SK-N-SH (cell line): Measurements from ENCODE around the gene FHOD3. TPM values are rescaled to one million over a fixed set of nuclear protein-coding genes. Genes with fewer than 3 reads are reported as not detected.

Experiments used
- CTCF ChIA-PET: fragments of 300-600, 350-600 bp; formaldehyde crosslinking; extraction: SDS; loops from one replicate; lab custom pipeline; 2021; lab: Yijun Ruan, JAX
- POLR2A ChIA-PET: fragments of 350-600 bp; sonication (Branson Sonifier 250); formaldehyde crosslinking; extraction: SDS; loops from one replicate; lab custom pipeline; 2020; ENCODE audit warnings: antibody characterized with exemption, inconsistent platforms; lab: Yijun Ruan, JAX
- DNase-seq: peaks from one replicate; pipeline ENCODE4 v3.0.0; 2012
- H2AFZ ChIP-seq: fragments of 200-600 bp; sonication (generic); 2 replicates; pipeline ENCODE4 v1.8.1; 2016; ENCODE audit warnings: antibody characterized with exemption, mild to moderate bottlenecking, low read depth
- H3F3A ChIP-seq: fragments of 200-600 bp; sonication (generic); replicated peaks from 2 replicates; pipeline ENCODE3; 2016; ENCODE audit warnings: antibody characterized with exemption, mild to moderate bottlenecking; ENCODE audit not compliant: insufficient read depth
- H3K27ac ChIP-seq, 2 experiments: fragments of 200-500 bp in 1 of 2; fragments of 200-600 bp in 1 of 2; sonication (Bioruptor generic) in 1 of 2; sonication (generic), shearing (Covaris generic) in 1 of 2; 2 replicates each; pipeline versions ENCODE4 v1.5.1 to v1.6.1; 2014 to 2016; ENCODE audit warnings: low read depth in 2 of 2, inconsistent platforms in 1 of 2, low read length in 1 of 2, mild to moderate bottlenecking in 1 of 2, mixed read lengths in 1 of 2
- H3K27me3 ChIP-seq: fragments of 200-600 bp; sonication (generic), shearing (Covaris generic); 2 replicates; pipeline ENCODE4 v1.6.1; 2016; ENCODE audit warnings: mixed run types; ENCODE audit not compliant: insufficient read depth
- H3K36me3 ChIP-seq, 2 experiments: fragments of 200-500 bp in 1 of 2; fragments of 200-600 bp in 1 of 2; sonication (Bioruptor generic) in 1 of 2; sonication (generic) in 1 of 2; replicated peaks in 1 of 2; 2 replicates each; pipeline versions ENCODE3 to v1.5.1; 2014 to 2016; ENCODE audit warnings: low read length in 1 of 2, mild to moderate bottlenecking in 1 of 2; ENCODE audit not compliant: insufficient read depth in 2 of 2, control insufficient read depth in 1 of 2
- H3K4me1 ChIP-seq, 2 experiments: fragments of 200-500 bp in 1 of 2; fragments of 200-600 bp in 1 of 2; sonication (Bioruptor generic) in 1 of 2; sonication (generic), shearing (Covaris generic) in 1 of 2; 2 replicates each; pipeline versions ENCODE4 v1.5.1 to v1.6.1; 2014 to 2016; ENCODE audit warnings: low read depth in 1 of 2, low read length in 1 of 2, mixed run types in 1 of 2; ENCODE audit not compliant: insufficient read depth in 2 of 2, control insufficient read depth in 1 of 2
- H3K4me2 ChIP-seq: fragments of 200-600 bp; sonication (generic), shearing (Covaris generic); 2 replicates; pipeline ENCODE4 v1.6.1; 2017; ENCODE audit warnings: mixed run types
- H3K4me3 ChIP-seq, 2 experiments: fragments of 200-500 bp in 1 of 2; fragments of 200-600 bp in 1 of 2; sonication (Bioruptor generic) in 1 of 2; sonication (generic), shearing (Covaris generic) in 1 of 2; 2 replicates each; pipeline versions ENCODE4 v1.5.1 to v1.8.1; 2014 to 2016; ENCODE audit warnings: low read depth in 2 of 2, inconsistent platforms in 1 of 2, low read length in 1 of 2, mild to moderate bottlenecking in 1 of 2, mixed read lengths in 1 of 2, moderate library complexity in 1 of 2
- H3K79me2 ChIP-seq: fragments of 200-600 bp; sonication (generic); 2 replicates; pipeline ENCODE4 v1.8.1; 2017; ENCODE audit warnings: mild to moderate bottlenecking; ENCODE audit not compliant: insufficient read depth
- H3K9ac ChIP-seq: fragments of 200-600 bp; sonication (generic); 2 replicates; pipeline ENCODE4 v1.6.1; 2017; ENCODE audit warnings: mixed run types
- H3K9me2 ChIP-seq: fragments of 200-600 bp; sonication (generic); 2 replicates; pipeline ENCODE4 v1.6.1; 2017; ENCODE audit warnings: mixed run types
- H3K9me3 ChIP-seq: fragments of 200-600 bp; sonication (generic); 2 replicates; pipeline ENCODE4 v1.6.1; 2017; ENCODE audit warnings: mixed run types, mild to moderate bottlenecking, moderate library complexity
- H4K20me1 ChIP-seq: fragments of 200-600 bp; sonication (generic); 2 replicates; pipeline ENCODE4 v1.6.1; 2017; ENCODE audit warnings: mild to moderate bottlenecking, mixed run types; ENCODE audit not compliant: insufficient read depth
- CHD2 ChIP-seq: fragments of 150-350 bp; IDR thresholded peaks from 2 replicates; pipeline ENCODE4 v1.6.1; 2018; ENCODE audit warnings: low read length; ENCODE audit not compliant: partially characterized antibody
- EZH2phosphoT487 ChIP-seq: fragments of 200-600 bp; sonication (generic); IDR thresholded peaks from 2 replicates; pipeline ENCODE4 v1.6.1; 2017; ENCODE audit warnings: low read depth, mixed run types, mild to moderate bottlenecking, antibody characterized with exemption, moderate library complexity, borderline replicate concordance
- GATA2 ChIP-seq: sonication (generic); formaldehyde crosslinking; IDR thresholded peaks from 2 replicates; pipeline ENCODE4 v1.5.0; 2020; ENCODE audit warnings: mild to moderate bottlenecking, missing genetic modification reagents
- IRF3 ChIP-seq: fragments of 150-350 bp; IDR thresholded peaks from 2 replicates; pipeline ENCODE4 v1.6.1; 2016; ENCODE audit warnings: mild to moderate bottlenecking, low read depth, low read length
- MAX ChIP-seq: IDR thresholded peaks from 2 replicates; pipeline ENCODE4 v1.4.0; 2012; ENCODE audit warnings: low read depth
- MXI1 ChIP-seq: IDR thresholded peaks from 2 replicates; pipeline ENCODE4 v1.6.1; 2012; ENCODE audit warnings: mild to moderate bottlenecking, low read depth, low read length, improper control_type of control experiment
- RAD21 ChIP-seq: IDR thresholded peaks from 2 replicates; pipeline ENCODE4 v1.6.1; 2012; ENCODE audit warnings: mild to moderate bottlenecking, low read length
- REST ChIP-seq: IDR thresholded peaks from 2 replicates; pipeline ENCODE4 v1.6.1; 2012; ENCODE audit warnings: mild to moderate bottlenecking, low read depth, low read length, moderate library complexity
- RFX5 ChIP-seq: IDR thresholded peaks from 2 replicates; pipeline ENCODE4 v1.6.1; 2012; ENCODE audit warnings: mild to moderate bottlenecking, improper control_type of control experiment, low read length
- TAF1 ChIP-seq: IDR thresholded peaks from 2 replicates; pipeline ENCODE4 v1.6.1; 2012; ENCODE audit warnings: low read depth, mild to moderate bottlenecking, low read length, moderate library complexity, borderline replicate concordance
- TCF12 ChIP-seq: IDR thresholded peaks from 2 replicates; pipeline ENCODE4 v1.4.0; 2012
- TEAD4 ChIP-seq: IDR thresholded peaks from 2 replicates; pipeline ENCODE4 v1.4.0; 2012; ENCODE audit warnings: mild to moderate bottlenecking, borderline replicate concordance; ENCODE audit not compliant: insufficient read depth
- YY1 ChIP-seq: IDR thresholded peaks from 2 replicates; pipeline ENCODE4 v1.4.0; 2012; ENCODE audit warnings: low read depth, mild to moderate bottlenecking
- WGBS: methylation state at CpG from one replicate; pipeline ENCODE4 v1.1.6; 2017; ENCODE audit warnings: low lambda C conversion rate; 5-methylcytosine and 5-hydroxymethylcytosine counted together
- polyA plus RNA-seq, 3 experiments: library from polyadenylated mRNA; depleted of rRNA; stranded (reverse); fragments of >200 nt; gene quantifications; 2 replicates each; pipeline ENCODE4 v1.2.3, GENCODE V29; 2012

The FHOD3 gene
- polyA plus RNA-seq, 1 of the 3 experiments (the other 2 are of a cell fraction): 10.9 TPM

GRCh38 chr18:36314754-36315153 lies 17.2 kb downstream of the FHOD3 start:
- Histone ChIP-seq H3K4me3 (no peak overlapping the region), H3K9me3 (0 out of 2 replicates have a peak, but pooled peaks cover 6% of the 10 kb centered on the region), H3K4me1 (peaks cover 10 to 34% of the 10 kb centered on the region in 2 experiments), H3F3A (peaks cover 11% of the 10 kb centered on the region), H3K27me3 (no peaks in the 10 kb centered on the region), H3K27ac (peak overlapping the region; percentile 23 to 48; a peak in 3 of 4 replicates), H3K4me2 (no peak overlapping the region), H3K36me3 (no peaks in the 10 kb centered on the region), H2AFZ (no peak overlapping the region; the same call in 1 of the 2 replicates), H3K9me2 (no peaks in the 10 kb centered on the region), H3K79me2 (no peaks in the 10 kb centered on the region), H4K20me1 (no peaks in the 10 kb centered on the region), H3K9ac (no peak overlapping the region)
- POLR2A ChIA-PET: no interaction called here
- DNase-seq: no peak
- WGBS: 52% methylated on average over 4 of the region's 4 CpGs
- CTCF ChIA-PET: interaction anchor here (1.1 kb wide), 1 partner anchor 98 kb away, joined by 4 read pairs; no protein-coding TSS in a partner anchor
- no peak for TF ChIP-seq MAX

- Histone ChIP-seq H3F3A (peaks cover 1% of the 10 kb centered on the region), H3K4me3 (no peak overlapping the region), H4K20me1 (no peaks in the 10 kb centered on the region), H3K9ac (peak overlapping the region; percentile 19; the same call in 1 of the 2 replicates)
- TF ChIP-seq REST (no peak), MXI1 (no peak), TAF1 (no peak), CHD2 (no peak), EZH2phosphoT487 (no peak), IRF3 (no peak), YY1 (no peak), RFX5 (no peak), TCF12 (no peak), MAX (no peak), GATA2 (no peak), RAD21 (no peak), TEAD4 (no peak)
- TF ChIP-seq, all 33 proteins: peak for 0
- ChIA-PET POLR2A (no interaction called here), CTCF (interaction anchor here (0.6 to 1.1 kb wide), 2 partner anchors 20 to 372 kb away, joined by 3 read pairs; no protein-coding TSS in a partner anchor)
- H3K4me1 ChIP-seq: peaks cover 0 to 25% of the 10 kb centered on the region in 2 experiments; a peak in 2 of 4 replicates
- H3K4me2 ChIP-seq: no peak overlapping the region
- no peak overlapping the region for H2AFZ ChIP-seq
- 56% methylated on average over 7 of the region's 10 CpGs for WGBS
- no peaks in the 10 kb centered on the region for H3K9me2 ChIP-seq
- DNase-seq: no peak
- peak overlapping the region; percentile 23 to 48; a peak in 3 of 4 replicates for H3K27ac ChIP-seq
- H3K9me3 ChIP-seq: 0 out of 2 replicates have a peak, but pooled peaks cover 6% of the 10 kb centered on the region
- H3K27me3 ChIP-seq: no peaks in the 10 kb centered on the region
- no peaks in the 10 kb centered on the region for H3K79me2 ChIP-seq
- no peaks in the 10 kb centered on the region for H3K36me3 ChIP-seq
Measured at GRCh38 chr18:36315736-36316135, 18.2 kb downstream of the FHOD3 start.
